HEK293 (cell line): ENCODE measurements around the gene LGALS3BP.
A peak's percentile ranks its signal among the peaks of the same experiment; 100 is the strongest.

Experiments
- CTCF ChIA-PET: fragments of 350-600 bp; formaldehyde crosslinking; extraction: SDS; loops from one replicate; lab custom pipeline; 2021; ENCODE audit warnings: antibody characterized with exemption; lab: Yijun Ruan, JAX
- POLR2A ChIA-PET: fragments of 300-600 bp; formaldehyde crosslinking; extraction: SDS; loops from one replicate; lab custom pipeline; 2020; ENCODE audit warnings: antibody characterized with exemption, inconsistent platforms; lab: Yijun Ruan, JAX
- H3K27ac ChIP-seq: fragments of 200-500 bp; sonication (Bioruptor generic); 2 replicates; pipeline ENCODE4 v1.5.1; 2014; ENCODE audit warnings: low read depth, low read length, control low read depth, inconsistent platforms; ENCODE audit errors: extremely low read depth
- H3K36me3 ChIP-seq, 2 experiments: fragments of 200-500 bp in 1 of 2; sonication (Bioruptor generic) in 1 of 2; 1 replicate in 1 of 2; 2 replicates in 1 of 2; pipeline ENCODE4 v1.5.1; 2014 to 2017; ENCODE audit warnings: inconsistent platforms in 2 of 2, low read length in 2 of 2; ENCODE audit not compliant: control insufficient read depth in 2 of 2, insufficient read depth in 1 of 2
- H3K4me1 ChIP-seq: fragments of 200-500 bp; sonication (Bioruptor generic); 2 replicates; pipeline ENCODE4 v1.5.1; 2014; ENCODE audit warnings: mild to moderate bottlenecking, low read length, inconsistent platforms; ENCODE audit not compliant: control insufficient read depth, insufficient read depth
- H3K4me3 ChIP-seq: 2 replicates; pipeline ENCODE4 v1.5.1; 2011; ENCODE audit warnings: low read depth, mild to moderate bottlenecking, control low read depth, low read length, moderate library complexity
- H3K9me3 ChIP-seq: fragments of 200-500 bp; sonication (Bioruptor generic); 2 replicates; pipeline ENCODE4 v1.5.1; 2014; ENCODE audit warnings: low read depth, low read length, inconsistent platforms; ENCODE audit not compliant: control insufficient read depth, insufficient read depth
- EGR2 ChIP-seq: fragments of 450-650 bp; formaldehyde crosslinking; IDR thresholded peaks from 2 replicates; pipeline ENCODE4 v1.5.1; 2016; ENCODE audit warnings: low read depth, missing biosample characterization, missing genetic modification characterization
- GLIS1 ChIP-seq: fragments of 450-650 bp; formaldehyde crosslinking; IDR thresholded peaks from 2 replicates; pipeline ENCODE4 v1.5.1; 2016; ENCODE audit warnings: missing biosample characterization, missing genetic modification characterization
- KLF1 ChIP-seq: fragments of 450-650 bp; formaldehyde crosslinking; IDR thresholded peaks from 2 replicates; pipeline ENCODE4 v1.5.1; 2016; ENCODE audit warnings: missing biosample characterization, missing genetic modification characterization
- ZBTB48 ChIP-seq: fragments of 450-650 bp; formaldehyde crosslinking; IDR thresholded peaks from 2 replicates; pipeline ENCODE4 v1.5.1; 2016; ENCODE audit warnings: missing biosample characterization, missing genetic modification characterization
- ZBTB7A ChIP-seq: fragments of 450-650 bp; formaldehyde crosslinking; IDR thresholded peaks from 2 replicates; pipeline ENCODE4 v1.5.1; 2016; ENCODE audit warnings: low read depth, missing biosample characterization, missing genetic modification characterization
- ZFHX2 ChIP-seq: fragments of 450-650 bp; formaldehyde crosslinking; conservative IDR thresholded peaks from 2 replicates; pipeline ENCODE4 v1.5.1; 2016; ENCODE audit warnings: missing biosample characterization, missing genetic modification characterization
- ZIC2 ChIP-seq: fragments of 450-650 bp; formaldehyde crosslinking; IDR thresholded peaks from 2 replicates; pipeline ENCODE4 v1.5.1; 2016; ENCODE audit warnings: missing biosample characterization, missing genetic modification characterization
- ZNF311 ChIP-seq: fragments of 450-650 bp; formaldehyde crosslinking; IDR thresholded peaks from 2 replicates; pipeline ENCODE4 v1.5.1; 2017; ENCODE audit warnings: missing biosample characterization, missing genetic modification characterization, borderline replicate concordance
- ZNF341 ChIP-seq: fragments of 450-650 bp; formaldehyde crosslinking; IDR thresholded peaks from 2 replicates; pipeline ENCODE4; 2016; ENCODE audit warnings: low read depth, missing biosample characterization, missing genetic modification characterization
- ZNF404 ChIP-seq: fragments of 450-650 bp; formaldehyde crosslinking; IDR thresholded peaks from 2 replicates; pipeline ENCODE4 v1.5.1; 2017; ENCODE audit warnings: missing biosample characterization, missing genetic modification characterization
- ZNF433 ChIP-seq: fragments of 450-650 bp; formaldehyde crosslinking; IDR thresholded peaks from 2 replicates; pipeline ENCODE4 v1.5.1; 2016; ENCODE audit warnings: missing biosample characterization, missing genetic modification characterization, low read depth
- ZNF473 ChIP-seq: fragments of 450-650 bp; formaldehyde crosslinking; IDR thresholded peaks from 2 replicates; pipeline ENCODE4 v1.5.1; 2017; ENCODE audit warnings: missing biosample characterization, missing genetic modification characterization
- ZNF48 ChIP-seq: fragments of 450-650 bp; formaldehyde crosslinking; IDR thresholded peaks from 2 replicates; pipeline ENCODE4 v1.5.1; 2016; ENCODE audit warnings: missing biosample characterization, missing genetic modification characterization
- ZNF521 ChIP-seq: fragments of 450-650 bp; formaldehyde crosslinking; IDR thresholded peaks from 2 replicates; pipeline ENCODE4 v1.5.1; 2017; ENCODE audit warnings: missing biosample characterization, mild to moderate bottlenecking, missing genetic modification characterization
- ZNF549 ChIP-seq: fragments of 450-650 bp; IDR thresholded peaks from 2 replicates; pipeline ENCODE4 v1.5.1; 2018; ENCODE audit warnings: missing biosample characterization, missing genetic modification characterization, mild to moderate bottlenecking, inconsistent platforms, moderate library complexity
- ZNF600 ChIP-seq: fragments of 450-650 bp; formaldehyde crosslinking; IDR thresholded peaks from 2 replicates; pipeline ENCODE4 v1.5.1; 2016; ENCODE audit warnings: missing biosample characterization, missing genetic modification characterization
- ZNF791 ChIP-seq: fragments of 450-650 bp; formaldehyde crosslinking; IDR thresholded peaks from 2 replicates; pipeline ENCODE4 v1.5.1; 2016; ENCODE audit warnings: missing biosample characterization, missing genetic modification characterization
- TF ChIP-seq, protein P1 (sequence below): fragments of 450-650 bp; formaldehyde crosslinking; IDR thresholded peaks from 2 replicates; pipeline ENCODE4 v1.5.1; 2016; ENCODE audit warnings: missing biosample characterization, missing genetic modification characterization
- TF ChIP-seq, protein P2 (sequence below): fragments of 450-650 bp; formaldehyde crosslinking; IDR thresholded peaks from 2 replicates; pipeline ENCODE4 v1.5.1; 2016; ENCODE audit warnings: missing biosample characterization, missing genetic modification characterization, borderline replicate concordance

The LGALS3BP gene

DNA sequence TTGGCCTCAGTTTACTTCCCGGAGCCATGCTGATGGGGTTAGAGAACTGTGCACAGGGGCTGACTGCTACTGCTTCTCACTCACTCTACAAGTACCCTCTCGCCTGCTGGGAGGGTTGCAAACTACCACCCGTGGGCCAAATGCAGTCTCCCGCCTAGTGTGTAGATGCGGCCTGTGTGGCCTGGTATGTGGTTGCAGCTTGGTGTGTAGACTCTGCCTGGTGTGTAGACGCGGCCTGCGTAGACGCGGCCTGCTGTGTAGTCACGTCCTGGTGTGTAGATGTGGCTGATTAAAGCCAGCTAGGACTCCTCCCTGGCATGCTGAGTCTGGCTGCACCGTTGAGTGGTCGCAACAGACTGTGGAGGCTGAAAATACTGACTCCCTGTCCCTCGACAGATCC lies 22.6 kb upstream of the LGALS3BP start:
- TF ChIP-seq ZIC2, result peak; percentile 42; the same call in 1 of the 2 replicates
- TF ChIP-seq, protein P1, sequence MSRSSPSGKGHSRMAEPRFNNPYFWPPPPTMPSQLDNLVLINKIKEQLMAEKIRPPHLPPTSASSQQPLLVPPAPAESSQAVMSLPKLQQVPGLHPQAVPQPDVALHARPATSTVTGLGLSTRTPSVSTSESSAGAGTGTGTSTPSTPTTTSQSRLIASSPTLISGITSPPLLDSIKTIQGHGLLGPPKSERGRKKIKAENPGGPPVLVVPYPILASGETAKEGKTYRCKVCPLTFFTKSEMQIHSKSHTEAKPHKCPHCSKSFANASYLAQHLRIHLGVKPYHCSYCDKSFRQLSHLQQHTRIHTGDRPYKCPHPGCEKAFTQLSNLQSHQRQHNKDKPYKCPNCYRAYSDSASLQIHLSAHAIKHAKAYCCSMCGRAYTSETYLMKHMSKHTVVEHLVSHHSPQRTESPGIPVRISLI (tag by site-specific recombination), result no peak
- no peak for TF ChIP-seq ZBTB48 (tag by site-specific recombination)
- CTCF ChIA-PET, result interaction anchor here (0.7 to 2.2 kb wide), 2 partner anchors 9 to 44 kb away, joined by 3 to 13 read pairs; no protein-coding TSS in a partner anchor
- POLR2A ChIA-PET, result no interaction called here
- Histone ChIP-seq H3K4me3 (no peak overlapping the region), H3K4me1 (peaks cover 7% of the 10 kb centered on the region; the same call in 1 of the 2 replicates), H3K9me3 (no peaks in the 10 kb centered on the region), H3K27ac (no peak overlapping the region), H3K36me3 (peaks cover 0 to 62% of the 10 kb centered on the region in 2 experiments; a peak in 2 of 3 replicates)

DNA sequence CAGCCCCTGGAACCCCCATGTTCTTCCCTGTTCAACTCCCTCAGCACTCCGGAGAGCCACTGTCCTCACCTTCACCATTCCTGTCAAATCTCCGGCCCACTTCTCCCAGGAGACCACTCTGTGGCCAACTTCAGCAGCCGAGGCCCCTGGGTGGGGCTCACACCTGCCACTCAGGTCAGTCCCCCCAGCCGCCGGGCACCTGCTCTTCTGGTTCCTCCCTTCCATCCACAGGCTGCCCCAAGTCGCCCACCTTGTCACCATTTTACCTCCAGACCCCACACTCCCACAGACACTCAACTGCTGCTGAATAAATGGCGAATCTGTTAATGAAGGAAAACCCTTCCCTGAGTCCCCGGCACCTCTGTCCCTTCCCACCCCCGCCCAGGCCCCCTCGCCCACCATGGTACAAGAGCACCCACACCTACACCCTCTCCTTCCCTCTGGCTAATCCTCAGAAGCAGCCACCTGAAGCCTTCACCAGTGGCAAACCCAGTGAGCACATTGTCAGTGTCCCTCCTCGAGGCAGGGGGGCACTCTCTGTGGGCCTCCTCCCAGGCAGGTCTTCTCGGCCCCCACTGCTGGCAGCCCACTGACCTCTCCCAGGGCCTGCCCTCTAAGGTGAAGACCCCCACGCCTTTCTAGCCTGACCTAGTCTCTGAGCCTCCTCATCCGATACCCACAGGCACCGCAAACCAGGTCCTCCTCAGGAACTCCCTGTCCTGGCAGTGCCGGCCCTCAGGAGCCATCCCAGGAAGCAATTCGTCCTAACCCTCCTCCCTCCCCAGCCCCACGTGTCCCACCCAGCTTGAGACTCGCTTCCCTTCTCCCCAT lies 21.7 kb upstream of the LGALS3BP start:
- POLR2A ChIA-PET, result no interaction called here
- Histone ChIP-seq H3K9me3 (no peaks in the 10 kb centered on the region), H3K27ac (no peak overlapping the region), H3K36me3 (peaks cover 0 to 63% of the 10 kb centered on the region in 2 experiments; a peak in 2 of 3 replicates), H3K4me1 (peaks cover 7% of the 10 kb centered on the region; the same call in 1 of the 2 replicates), H3K4me3 (no peak overlapping the region)
- CTCF ChIA-PET, result interaction anchor here (0.7 kb wide), 1 partner anchor 43 kb away, joined by 3 read pairs; no protein-coding TSS in a partner anchor
- peak; percentile 62 for TF ChIP-seq EGR2
- TF ChIP-seq ZNF600 (tag by site-specific recombination), result 0 out of 2 replicates have a peak, but pooled peaks have one; percentile 13
- TF ChIP-seq ZNF433 (tag by site-specific recombination), result no peak
- TF ChIP-seq GLIS1, result 0 out of 2 replicates have a peak, but pooled peaks have one; percentile 14
- TF ChIP-seq ZFHX2 (tag by site-specific recombination), result peak; percentile 52; the same call in 1 of the 2 replicates

DNA sequence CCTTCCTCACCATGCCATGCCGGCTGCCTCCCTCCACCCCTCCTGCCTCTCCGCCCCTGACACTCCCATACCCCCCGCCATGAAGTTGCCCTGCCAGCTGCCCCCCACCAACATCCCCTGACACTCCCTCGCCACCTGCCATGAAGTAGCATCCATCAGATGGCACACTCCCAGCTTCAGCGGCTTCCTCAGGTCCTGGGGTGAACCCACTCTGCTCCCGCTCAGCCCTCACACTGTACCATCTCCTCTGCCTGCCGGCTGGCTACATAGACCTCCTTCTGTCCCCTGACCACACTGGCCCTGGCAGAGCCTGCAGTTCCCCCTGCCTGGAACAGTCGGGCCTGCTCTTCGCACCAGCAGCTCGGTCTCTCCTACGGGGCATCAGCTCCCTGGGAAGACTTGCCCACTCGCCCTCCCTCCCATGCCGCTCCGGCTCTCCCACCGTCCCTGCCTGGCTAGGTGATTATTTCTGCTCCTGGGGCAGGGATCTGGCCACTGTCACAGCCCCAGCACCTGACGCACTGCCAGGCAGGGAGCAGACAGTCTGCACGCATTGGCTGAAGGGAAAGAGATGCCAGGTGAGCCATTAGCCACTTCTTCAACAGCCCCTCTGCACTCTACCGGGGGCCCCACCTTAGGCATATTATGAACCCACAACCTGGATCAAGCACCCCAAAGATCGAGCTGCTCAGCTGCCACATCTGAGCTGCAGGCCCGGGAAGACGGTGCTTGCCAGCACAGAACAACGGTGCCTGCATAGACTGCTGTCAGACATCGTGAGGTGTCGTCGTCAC lies 20.9 kb upstream of the LGALS3BP start:
- Histone ChIP-seq H3K27ac (no peak overlapping the region), H3K9me3 (no peaks in the 10 kb centered on the region), H3K36me3 (peaks cover 0 to 66% of the 10 kb centered on the region in 2 experiments; a peak in 2 of 3 replicates), H3K4me3 (no peak overlapping the region), H3K4me1 (peaks cover 5% of the 10 kb centered on the region; the same call in 1 of the 2 replicates)
- CTCF ChIA-PET, result interaction anchor here (1.8 kb wide), 1 partner anchor 135 kb away, joined by 6 read pairs; no protein-coding TSS in a partner anchor
- POLR2A ChIA-PET, result no interaction called here
- TF ChIP-seq ZNF521 (tag by site-specific recombination) (no peak), ZIC2 (peak; percentile 52), GLIS1 (peak; percentile 79)

DNA sequence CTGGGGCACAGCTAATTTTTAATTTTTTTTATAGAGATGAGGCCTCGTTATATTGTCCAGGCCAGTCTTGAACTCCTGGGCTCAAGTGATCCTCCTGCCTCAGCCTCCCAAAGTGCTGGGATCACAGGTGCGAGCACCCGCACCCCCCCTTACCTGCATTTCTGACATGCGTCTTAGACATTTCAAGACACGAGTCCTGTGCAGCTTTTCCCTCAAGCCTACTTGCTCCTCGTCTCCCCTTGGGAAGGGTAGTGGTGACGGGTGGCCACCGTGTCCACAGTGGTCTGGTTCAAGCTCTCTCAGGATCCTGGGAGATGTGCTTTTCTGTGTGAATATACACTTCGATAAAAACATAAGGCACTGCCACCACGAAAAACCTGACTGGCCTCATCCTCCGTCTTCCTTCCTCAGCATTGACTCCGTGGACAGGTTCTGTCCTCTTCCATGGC lies 20.2 kb upstream of the LGALS3BP start:
- Histone ChIP-seq H3K4me1 (no peaks in the 10 kb centered on the region), H3K36me3 (peaks cover 0 to 69% of the 10 kb centered on the region in 2 experiments; a peak in 2 of 3 replicates), H3K9me3 (no peaks in the 10 kb centered on the region), H3K4me3 (no peak overlapping the region), H3K27ac (no peak overlapping the region)
- POLR2A ChIA-PET, result interaction anchor here (0.7 kb wide), 2 partner anchors 12 to 26 kb away, joined by 6 read pairs; no protein-coding TSS in a partner anchor
- CTCF ChIA-PET, result interaction anchor here (1.8 kb wide), 1 partner anchor 135 kb away, joined by 6 read pairs; no protein-coding TSS in a partner anchor
- TF ChIP-seq ZNF48 (tag by site-specific recombination) (no peak), ZNF341 (no peak), ZBTB7A (no peak), ZNF311 (tag by site-specific recombination) (no peak), ZNF549 (no peak), ZNF791 (tag by site-specific recombination) (no peak), ZNF473 (no peak), KLF1 (tag by site-specific recombination) (no peak), ZNF404 (no peak)
- TF ChIP-seq, protein P2, sequence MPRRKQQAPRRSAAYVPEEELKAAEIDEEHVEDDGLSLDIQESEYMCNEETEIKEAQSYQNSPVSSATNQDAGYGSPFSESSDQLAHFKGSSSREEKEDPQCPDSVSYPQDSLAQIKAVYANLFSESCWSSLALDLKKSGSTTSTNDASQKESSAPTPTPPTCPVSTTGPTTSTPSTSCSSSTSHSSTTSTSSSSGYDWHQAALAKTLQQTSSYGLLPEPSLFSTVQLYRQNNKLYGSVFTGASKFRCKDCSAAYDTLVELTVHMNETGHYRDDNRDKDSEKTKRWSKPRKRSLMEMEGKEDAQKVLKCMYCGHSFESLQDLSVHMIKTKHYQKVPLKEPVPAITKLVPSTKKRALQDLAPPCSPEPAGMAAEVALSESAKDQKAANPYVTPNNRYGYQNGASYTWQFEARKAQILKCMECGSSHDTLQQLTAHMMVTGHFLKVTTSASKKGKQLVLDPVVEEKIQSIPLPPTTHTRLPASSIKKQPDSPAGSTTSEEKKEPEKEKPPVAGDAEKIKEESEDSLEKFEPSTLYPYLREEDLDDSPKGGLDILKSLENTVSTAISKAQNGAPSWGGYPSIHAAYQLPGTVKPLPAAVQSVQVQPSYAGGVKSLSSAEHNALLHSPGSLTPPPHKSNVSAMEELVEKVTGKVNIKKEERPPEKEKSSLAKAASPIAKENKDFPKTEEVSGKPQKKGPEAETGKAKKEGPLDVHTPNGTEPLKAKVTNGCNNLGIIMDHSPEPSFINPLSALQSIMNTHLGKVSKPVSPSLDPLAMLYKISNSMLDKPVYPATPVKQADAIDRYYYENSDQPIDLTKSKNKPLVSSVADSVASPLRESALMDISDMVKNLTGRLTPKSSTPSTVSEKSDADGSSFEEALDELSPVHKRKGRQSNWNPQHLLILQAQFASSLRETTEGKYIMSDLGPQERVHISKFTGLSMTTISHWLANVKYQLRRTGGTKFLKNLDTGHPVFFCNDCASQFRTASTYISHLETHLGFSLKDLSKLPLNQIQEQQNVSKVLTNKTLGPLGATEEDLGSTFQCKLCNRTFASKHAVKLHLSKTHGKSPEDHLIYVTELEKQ (tag by site-specific recombination), result no peak
